ENCODE data around the gene LCN1.

The LCN1 gene

DNA sequence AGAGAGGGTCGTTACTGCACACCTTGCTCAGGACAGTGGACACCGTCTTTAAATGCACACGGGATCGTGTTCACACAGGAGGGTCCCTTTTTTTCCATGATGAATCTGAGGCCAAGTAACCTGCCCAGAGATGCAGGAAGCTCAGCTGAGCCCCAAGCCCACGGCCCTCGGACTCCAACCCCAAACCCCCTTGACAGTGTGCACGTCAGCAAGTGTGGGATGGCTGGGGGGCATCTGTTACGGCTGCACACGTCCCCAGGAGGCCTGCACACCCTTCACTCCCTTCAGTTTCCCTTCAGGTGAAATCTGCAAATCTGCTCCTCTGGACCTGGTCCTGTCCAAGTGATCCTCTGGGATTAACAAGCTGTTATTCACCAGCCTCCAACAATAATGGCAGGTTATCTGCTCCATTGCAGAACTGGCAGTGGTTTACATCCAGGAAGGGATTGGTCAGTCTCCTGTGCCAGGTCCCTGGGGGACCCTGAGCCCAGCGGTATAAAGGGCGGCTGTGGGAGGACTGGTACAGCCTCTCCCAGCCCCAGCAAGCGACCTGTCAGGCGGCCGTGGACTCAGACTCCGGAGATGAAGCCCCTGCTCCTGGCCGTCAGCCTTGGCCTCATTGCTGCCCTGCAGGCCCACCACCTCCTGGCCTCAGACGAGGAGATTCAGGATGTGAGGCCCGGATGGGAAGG lies at the start of gene LCN1:
TSS of gene LCN1 (plus strand) at position 525 of the 692 bp plus-strand sequence. CDS start at position 583, 58 bp downstream.
- no peak for DNase-seq

DNA sequence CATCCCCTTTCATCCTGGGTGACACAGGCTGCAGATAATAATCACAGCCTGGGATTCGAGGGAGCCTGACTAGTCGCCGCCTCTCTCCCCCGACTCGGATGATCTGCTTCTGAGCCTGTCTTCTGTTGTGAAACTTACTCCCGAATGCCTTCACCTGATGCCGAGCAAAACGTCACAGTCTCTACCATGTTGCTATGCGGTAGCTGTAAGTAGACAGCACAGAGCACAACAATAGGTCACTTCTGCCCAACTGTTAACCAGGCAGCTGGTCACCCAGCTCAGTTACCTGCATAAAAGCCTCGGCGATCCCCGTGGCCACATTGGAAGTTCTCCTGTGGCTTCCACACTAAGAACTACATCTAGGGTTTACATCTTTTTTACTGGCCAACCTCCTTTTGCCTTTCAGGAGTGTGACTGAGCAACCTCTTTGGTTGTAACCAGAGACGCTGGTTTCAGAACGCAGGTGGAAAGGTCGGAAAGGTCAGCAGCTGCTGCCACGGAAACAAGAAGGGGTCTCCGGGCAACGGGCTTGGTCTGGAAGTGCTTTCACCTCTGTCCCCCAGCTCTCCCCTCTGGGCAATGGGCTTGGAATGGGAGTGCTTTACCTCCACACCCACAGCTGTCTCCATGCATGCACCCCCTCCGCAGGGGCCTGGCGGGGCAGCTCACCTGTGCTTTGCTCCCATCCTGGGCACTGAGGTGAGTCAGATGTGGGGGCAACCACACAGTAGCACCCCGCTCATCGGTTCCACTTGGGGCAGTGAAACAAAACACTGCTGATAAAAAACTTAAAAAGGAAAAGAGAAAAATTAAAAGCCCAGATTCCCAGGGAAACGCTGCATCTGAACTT lies 49.2 kb upstream of the LCN1 start:
- DNase-seq, result no peak

DNA sequence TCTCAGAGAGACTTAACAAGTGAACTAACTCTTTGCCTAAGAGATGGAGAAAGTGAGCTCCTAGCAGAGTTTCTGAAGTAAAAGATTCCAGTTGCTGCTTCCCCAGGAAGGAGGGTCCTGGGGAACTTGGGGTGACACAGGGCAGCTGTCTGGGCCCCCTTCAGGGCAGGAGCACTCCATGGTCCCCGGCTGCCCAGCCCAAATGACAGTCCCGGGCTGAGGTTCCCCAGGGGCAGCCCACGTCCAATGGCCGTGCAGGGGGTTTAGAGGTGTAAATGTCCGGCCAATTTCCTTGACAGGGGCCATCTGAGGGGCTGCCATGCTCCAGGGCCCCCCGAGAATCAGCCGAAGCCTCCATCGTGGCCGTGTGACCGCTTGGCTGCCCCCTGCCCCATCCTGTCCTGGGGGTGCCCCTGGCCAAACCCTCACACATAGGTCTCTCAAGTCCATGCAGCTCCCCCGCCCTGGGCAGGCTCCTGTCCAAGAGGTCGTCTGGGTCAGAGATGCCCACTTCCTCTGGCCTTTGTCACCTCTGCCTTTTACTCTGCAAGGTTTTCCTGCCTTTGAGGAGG lies 47.2 kb upstream of the LCN1 start:
- DNase-seq, result no peak

DNA sequence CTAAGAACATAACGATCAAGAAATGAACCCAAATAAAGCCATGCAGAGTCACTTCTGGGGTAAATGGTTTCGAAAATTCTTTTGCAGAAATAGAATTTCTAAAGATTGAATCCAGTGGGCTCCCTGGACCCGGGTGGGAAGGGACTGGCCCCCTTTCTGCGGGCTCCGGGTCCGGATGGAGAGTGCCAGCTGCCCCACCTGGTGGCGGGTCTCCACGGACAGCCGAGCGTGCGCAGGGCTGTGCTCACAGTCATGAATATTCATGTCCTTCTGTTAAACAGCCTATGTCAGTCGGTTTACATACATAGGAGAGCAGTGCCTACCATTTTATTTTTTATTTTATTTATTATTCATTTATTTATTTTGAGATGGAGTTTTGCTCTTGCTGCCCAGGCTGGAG lies 46.3 kb upstream of the LCN1 start:
- DNase-seq, result no peak

DNA sequence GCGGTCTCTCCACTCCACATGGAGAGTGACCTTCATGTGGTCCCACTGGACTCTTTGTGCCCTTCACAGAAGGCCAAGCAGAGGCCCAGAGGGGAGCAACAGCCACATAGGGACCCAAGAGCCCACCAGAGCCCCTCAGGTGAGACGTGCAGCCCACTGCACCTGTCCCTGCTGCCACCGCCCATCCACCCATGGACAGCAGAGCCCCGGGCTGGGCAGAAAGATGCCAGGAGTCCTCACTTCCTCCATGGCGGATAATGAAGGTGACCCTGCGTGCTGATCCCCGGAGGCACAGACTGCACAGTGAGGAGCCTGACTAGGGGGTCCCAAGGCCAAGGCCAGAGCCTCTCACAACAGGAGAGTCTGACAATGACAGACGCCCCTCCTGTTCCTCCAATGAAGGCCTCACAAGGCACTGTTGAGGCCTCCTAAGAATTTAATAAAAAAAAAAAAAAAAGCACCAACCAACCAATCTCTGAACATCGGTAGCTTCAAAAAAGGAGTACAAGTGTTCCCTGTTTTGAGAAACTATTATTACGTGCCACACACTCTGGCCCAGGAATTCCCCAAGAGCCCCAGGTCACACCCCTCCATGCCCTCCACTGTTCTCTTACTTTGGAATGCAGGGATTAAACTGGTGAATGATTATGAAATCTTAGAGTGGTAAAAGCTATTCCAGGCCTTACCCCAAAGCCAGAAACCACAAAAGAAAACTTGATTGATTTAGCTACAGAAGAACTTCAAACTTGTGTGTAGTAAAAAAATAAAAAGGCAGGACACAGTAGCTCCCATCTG lies 44.5 kb upstream of the LCN1 start:
- DNase-seq, result no peak

DNA sequence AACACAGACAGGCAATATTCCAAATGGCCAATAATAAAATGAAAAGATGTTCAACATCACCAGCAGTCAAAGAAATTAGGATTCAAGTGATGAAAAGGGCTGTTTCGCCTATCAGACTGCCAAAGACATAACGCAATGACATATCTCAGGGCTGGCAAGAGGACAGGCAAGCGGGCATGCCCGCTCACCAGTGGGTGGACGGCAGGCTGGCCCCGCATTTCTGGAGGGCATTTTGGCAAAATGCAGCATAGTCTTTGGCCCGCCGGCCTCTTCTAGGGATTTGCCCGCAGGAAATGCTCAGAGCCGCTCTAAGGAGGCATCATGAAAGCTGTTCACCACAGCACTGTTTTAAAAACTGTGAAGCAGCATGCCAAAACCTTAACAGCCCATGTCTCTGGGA lies 43.0 kb upstream of the LCN1 start:
- DNase-seq, result no peak

DNA sequence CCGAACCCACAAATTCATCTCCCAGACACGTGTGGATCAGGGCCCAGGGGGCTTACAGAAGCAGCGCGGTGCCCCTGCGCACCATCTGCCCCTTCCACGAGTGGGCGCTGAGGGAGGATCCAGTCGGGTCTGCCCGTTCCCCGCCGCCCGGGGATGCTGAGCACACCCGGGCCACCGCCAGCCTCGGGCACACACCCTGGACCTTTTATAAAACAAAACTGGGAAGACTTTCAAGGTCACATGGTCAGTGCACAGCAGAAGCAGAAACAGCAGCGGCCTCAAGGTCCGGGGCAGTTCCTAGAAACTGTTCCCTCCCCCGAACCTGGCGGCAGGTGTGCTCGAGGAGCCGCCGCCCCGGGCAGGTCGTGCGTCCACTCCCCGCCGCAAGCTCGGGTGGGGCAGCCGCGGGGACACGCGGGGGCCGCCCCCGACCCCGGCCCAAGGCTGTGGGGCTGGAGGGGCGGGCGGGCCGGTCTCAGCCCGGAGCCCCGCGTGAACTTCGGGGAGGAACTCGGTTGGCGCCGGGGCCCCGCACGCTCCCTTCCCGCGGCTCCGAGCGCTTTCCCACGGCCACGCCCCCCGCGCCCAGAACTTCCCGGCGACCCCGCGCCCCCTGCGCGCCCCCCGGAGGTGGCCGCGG lies 42.3 kb upstream of the LCN1 start:
- DNase-seq, result no peak

DNA sequence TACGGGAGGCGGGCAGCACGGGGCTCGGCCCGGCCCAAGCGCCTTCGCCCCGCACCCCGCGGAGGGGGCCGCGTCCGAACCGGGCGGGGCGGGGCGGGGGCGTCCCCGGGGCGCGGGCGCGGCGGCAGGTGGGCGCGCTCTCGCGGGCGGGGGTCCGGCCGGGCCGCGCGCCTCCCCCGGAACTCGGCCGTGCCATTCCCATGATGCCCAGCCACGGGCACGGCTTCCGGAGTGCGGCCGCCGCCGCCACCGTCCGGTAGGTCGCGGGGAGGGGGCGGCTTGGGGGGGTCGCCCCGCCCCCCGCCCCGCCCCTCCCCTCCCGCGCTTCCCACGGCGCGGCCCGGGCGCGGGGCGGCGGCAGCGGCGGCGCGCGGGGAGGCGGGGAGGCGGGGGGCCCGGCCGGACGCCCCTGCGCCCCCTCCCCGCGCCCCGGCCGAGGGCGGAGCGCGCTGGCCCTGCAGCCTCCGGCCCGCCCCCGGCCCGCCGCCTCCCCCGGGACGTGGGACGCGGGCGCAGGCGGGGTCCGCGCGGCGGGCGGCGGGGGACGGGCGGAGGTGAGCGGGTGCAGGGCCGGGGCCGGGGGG lies 41.7 kb upstream of the LCN1 start, which contains the start of gene PPP1R26:
TSS of gene PPP1R26 (plus strand) at position 314 of the 584 bp plus-strand sequence. CDS start 4,729 bp downstream, outside the sequence.
- DNase-seq, result no peak

DNA sequence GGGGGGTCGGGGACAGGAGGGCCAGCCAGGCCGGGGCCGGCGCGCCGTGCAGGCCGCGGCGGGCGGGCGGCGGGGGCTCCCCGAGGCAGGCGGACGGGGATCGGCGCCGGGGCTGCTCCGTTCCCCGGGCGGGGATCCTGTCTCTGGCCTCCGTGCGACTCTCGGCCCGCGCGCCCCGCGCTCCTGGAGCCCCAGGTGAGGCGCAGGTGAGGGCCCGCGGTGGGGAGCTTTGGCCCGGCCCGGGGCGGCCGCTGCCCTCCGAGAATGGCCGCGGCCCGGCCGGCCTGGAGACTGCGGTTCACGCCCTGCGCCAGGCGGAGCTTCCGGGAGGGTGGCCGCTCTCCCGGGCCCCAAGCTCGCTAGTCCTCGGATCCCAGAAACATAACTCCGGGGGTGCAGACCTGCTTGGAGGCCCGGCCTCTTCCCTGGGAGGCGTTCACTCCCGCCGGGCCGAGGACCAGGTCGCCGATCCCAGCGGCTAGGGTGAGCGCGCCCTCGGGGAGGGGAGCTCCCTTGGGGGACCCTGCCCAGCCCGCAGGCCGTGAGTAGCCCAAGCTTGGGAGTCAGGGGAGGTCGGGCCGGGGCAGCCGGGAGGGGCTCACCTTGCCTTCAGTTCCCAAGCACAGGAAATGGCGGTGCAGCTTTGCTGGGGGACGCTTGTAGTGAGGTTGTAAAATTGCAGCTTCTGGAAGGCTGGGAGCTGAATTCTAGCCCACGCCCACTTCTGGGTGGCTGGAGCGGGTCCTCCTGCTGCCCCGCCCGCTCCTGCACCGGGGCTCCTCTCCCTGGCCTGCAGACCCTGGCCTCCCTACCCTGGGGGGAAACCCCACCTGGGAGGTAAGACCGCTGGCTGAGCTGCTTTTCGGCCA lies 40.9 kb upstream of the LCN1 start:
- peak; percentile 53 for DNase-seq

DNA sequence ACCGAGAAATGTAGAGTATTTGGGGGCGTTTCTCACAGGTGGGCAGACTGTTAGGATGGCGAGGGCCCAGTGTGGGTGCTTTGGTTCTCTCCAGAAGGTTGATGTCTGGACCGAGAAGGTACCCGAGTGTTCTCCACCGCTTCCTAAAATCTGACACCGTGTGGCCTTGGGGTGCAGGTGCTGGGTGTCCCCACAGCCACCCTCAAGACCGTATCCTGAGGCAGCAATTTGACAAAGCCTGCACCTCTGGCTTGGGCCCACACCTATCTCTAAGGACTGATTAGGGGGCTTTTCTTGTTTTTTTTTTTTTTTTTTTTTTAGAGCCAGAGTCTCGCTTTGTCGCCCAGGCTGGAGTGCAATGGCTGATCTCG lies 40.3 kb upstream of the LCN1 start:
- DNase-seq, result no peak

DNA sequence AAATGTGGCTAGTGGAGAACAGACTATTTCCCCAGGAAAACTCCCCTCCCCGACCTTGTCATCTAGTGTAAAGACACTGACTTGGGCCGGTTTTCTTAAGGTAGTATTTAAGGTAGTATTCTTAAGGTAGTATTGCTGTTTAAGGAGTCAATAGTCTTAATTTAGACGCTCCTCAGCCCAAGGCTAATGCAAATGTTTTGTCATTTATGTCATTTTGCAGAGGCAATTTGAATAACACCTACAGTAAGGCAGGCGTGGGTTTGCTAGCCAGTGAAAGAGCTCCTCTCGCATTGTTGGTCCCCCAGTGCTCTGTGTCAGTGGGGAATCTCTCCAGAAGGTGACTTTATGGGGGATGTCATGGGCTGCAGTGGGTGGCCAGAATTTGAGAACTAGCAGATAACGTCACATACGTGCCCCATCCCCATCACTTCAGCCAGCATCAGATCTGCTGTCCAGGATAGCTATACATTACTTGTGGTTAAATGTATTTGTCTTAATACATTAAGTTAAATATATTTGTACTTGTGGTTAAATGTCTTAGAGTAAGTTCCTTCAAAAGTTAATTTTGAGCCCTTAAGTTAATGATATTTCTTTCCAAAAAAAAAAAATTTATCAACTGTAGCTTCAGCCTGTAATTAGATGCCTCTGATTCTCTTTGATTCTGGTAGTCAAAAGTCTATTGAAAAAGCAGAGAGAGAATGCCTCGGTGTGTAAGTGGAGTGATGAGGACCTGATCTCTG lies 39.1 kb upstream of the LCN1 start:
- no peak for DNase-seq

DNA sequence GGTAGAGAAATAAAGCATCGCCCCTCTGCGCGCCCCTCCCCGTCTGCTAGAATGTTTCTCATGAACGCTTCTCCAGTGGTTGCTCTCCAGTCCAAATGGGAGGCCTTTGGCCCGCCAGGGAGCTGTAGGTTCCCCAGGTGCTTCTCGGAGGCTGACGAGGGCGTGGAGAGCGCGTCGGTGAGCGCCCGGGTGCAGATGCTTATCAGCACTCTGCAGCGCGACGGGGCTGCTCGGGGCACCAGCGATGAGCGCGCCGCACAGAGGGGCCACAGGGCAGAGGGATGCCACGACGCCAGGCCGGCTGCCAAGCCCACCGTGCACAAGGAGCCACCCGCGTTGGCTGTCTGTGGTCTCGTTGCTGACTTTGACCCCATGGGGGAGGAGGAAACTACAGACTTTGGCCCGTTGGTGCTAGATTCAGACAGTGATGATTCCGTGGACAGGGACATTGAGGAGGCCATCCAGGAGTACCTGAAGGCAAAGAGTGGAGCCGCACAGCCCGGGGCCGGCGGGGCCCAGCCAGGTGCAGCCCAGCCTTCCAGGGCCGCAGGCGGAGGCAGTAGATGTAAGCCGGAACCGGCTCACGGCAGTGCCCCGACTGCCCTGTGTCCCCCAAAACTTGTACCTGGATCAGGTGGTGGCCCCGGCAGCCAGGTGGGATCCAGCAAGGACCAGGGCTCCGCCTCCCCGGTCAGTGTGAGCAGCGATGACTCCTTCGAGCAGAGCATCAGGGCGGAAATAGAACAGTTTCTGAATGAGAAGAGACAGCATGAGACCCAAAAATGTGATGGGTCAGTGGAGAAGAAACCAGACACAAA lies 36.6 kb upstream of the LCN1 start:
- DNase-seq, result no peak

DNA sequence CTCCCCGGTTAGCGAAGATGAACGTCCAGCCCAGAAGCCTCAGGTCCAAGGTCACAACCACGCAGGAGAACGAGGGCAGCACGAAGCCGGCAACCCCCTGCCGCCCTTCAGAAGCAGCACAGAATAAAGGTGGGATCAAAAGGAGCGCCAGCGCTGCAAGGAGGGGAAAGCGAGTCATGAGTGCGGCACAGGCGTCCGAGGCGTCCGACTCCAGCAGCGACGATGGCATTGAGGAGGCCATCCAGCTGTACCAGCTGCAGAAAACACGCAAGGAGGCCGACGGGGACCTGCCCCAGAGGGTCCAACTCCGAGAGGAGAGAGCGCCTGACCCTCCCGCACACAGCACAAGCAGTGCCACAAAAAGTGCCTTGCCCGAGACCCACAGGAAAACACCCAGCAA lies 35.9 kb upstream of the LCN1 start:
- DNase-seq, result no peak

DNA sequence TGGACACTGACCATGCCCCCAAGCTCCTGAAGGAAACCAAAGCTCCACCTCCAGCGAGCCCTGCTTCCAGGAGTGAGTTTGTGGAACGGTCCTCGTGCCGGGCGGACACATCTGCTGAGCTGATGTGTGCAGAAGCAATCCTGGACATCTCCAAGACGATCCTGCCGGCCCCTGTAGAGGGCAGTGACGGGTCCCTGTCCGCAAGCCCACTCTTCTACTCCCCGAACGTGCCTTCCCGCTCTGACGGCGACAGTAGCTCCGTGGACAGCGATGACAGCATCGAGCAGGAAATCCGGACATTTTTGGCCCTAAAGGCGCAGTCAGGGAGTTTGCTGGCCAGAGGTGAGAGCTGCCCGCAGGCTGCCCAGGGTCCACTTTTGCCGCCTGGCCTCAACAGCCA lies 35.4 kb upstream of the LCN1 start:
- no peak for DNase-seq

DNA sequence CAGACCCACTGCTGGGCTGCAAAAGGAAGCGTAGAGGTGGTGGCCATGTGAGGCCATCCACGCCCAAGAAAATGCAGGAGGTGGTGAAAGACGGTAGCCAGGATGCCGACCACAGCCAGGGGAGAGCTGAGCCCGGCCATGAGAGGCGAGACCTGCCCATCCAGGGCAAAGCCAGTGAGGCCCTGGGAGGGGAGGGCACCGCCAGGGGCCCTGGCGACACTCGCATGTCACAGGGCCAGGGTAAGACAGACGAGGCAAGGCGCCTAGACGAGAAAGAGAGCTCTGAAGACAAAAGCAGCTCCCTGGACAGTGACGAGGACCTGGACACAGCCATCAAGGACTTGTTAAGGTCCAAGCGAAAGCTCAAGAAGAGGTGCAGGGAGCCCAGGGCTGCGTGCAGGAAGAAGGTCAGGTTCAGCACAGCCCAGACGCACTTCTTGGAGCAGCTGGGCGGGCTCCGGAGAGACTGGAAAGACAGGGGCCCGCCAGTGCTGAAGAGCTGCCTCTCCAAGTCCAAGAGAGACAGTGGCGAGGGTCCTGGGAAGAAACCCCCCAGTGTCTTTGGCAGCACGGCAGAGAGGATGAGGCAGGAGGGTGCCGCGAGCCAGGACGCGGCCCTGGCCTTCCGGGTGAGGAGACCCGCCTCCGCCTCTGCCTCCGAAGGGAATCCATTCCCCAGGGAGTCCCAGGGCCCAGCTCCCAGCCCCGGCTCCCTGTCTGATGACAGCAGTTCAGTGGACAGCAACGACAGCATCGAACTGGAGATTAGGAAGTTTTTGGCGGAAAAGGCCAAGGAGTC lies 34.8 kb upstream of the LCN1 start:
- DNase-seq, result no peak

DNA sequence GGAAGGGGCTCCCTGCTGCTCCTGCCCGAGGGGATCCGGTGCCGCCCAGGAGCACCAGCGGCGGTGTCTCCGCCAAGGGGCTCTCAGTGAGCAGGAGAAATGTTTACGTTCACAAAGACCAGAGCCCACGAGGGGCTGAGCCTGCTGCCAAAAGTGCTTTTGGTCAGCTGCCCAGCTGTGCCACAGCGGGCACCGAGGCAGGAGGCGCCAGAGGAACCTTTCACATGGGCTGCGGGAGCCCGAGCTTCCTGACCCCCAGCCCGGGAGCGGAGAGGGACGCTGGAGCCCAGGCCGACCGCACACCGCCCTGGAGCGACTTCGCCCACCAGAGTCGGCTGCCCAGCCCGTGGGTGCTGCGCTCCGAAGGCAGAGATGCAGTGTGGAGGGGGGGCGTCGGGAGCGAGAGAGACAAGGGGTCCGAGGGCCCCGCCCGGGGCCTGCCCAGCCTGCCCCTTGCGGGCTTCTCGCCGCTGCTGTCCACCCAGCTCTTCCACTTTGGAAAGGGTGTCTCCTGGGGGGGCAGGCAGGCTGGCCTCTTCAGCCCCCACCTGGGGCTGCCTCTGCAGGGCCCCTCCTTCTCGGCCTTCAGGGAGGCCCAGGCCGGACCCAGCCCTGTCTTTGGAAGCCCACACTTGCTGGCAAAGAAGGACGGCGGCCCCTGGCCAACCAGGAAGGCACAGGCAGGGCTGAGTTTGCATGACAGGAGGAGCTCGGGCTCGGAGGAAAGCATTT lies 33.8 kb upstream of the LCN1 start:
- DNase-seq, result no peak

DNA sequence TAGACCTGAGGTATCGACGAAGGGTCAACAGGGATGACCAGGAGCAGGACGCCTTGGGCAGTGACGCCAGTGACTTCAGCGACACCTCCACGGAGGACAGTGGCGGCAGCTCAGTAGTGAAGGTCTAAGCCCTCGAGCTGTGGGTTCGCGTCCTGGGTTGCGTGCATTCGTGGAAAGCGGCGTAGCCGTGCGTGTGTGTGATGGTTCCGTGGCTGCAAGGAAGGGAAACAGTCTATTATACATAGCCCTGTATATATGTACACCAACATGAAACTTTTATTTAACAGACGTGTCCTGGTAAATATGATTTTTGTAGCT lies 33.3 kb upstream of the LCN1 start:
- DNase-seq, result no peak

DNA sequence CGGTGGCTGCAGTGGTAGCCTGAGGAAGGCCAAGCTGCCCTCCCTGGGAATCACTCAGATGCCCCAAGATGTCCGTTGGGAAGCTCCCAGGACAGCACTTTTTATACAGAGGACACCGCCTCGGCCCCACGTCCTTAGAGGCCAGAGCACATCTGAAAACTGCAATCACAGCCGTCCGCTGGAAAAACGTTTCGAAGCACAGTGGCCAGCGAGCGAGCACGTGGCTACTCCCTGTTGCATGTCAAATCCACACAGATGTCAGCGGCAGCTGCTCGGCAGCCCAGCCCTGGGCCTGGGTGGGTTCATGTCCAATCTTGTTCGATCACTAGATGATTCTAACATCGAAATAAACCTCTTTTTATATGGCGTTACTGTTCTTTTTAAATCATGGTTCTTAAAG lies 32.7 kb upstream of the LCN1 start:
- no peak for DNase-seq

Measured in right hindlimb (tissue), 1 donor.